GM19463 (cell line): ENCODE data around the gene UTP4.

Source experiments
- ATAC-seq: cut with Tn5 transposase; IDR thresholded peaks from one replicate; pipeline ENCODE4 v1.9.1; 2021; ENCODE audit warnings: mild to moderate bottlenecking, moderate library complexity; ENCODE audit not compliant: unreplicated experiment

The UTP4 gene

GRCh38 chr16:69169607-69170352, 37.3 kb downstream of the UTP4 start:
- no peak for ATAC-seq

GRCh38 chr16:69171325-69172084, 39.1 kb downstream of the UTP4 start:
- no peak for ATAC-seq

GRCh38 chr16:69176033-69176800, 43.8 kb downstream of the UTP4 start:
- no peak for ATAC-seq

- no peak for ATAC-seq
Measured at GRCh38 chr16:69179328-69180010, 47.0 kb downstream of the UTP4 start.

- ATAC-seq = no peak
Measured at GRCh38 chr16:69180011-69180338, 47.5 kb downstream of the UTP4 start.

- no peak for ATAC-seq
Measured at GRCh38 chr16:69182730-69183416, 50.4 kb downstream of the UTP4 start.

- peak; percentile 81 for ATAC-seq
Measured at GRCh38 chr16:69186642-69187445, 54.4 kb downstream of the UTP4 start, which contains the start of gene SNTB2. SNTB2 (plus strand) TSS chr16:69187164; CDS start chr16:69187167, 3 bp downstream.

- ATAC-seq = peak; percentile 20
Measured at GRCh38 chr16:69187446-69188235, 55.2 kb downstream of the UTP4 start.

GRCh38 chr16:69188236-69188549, 55.7 kb downstream of the UTP4 start:
- no peak for ATAC-seq

GRCh38 chr16:69188716-69189115, 56.3 kb downstream of the UTP4 start:
- ATAC-seq = no peak

GRCh38 chr16:69190046-69190588, 57.7 kb downstream of the UTP4 start:
- ATAC-seq = no peak

GRCh38 chr16:69190598-69190997, 58.1 kb downstream of the UTP4 start:
- ATAC-seq = no peak

GRCh38 chr16:69191136-69191535, 58.7 kb downstream of the UTP4 start:
- ATAC-seq = no peak

GRCh38 chr16:69193855-69194254, 61.4 kb downstream of the UTP4 start:
- ATAC-seq = no peak

GRCh38 chr16:69194488-69194887, 62.0 kb downstream of the UTP4 start:
- ATAC-seq = no peak

- ATAC-seq = no peak
Measured at GRCh38 chr16:69195369-69196029, 63.0 kb downstream of the UTP4 start.

- no peak for ATAC-seq
Measured at GRCh38 chr16:69197573-69197972, 65.1 kb downstream of the UTP4 start.

- ATAC-seq = no peak
Measured at GRCh38 chr16:69199382-69199781, 66.9 kb downstream of the UTP4 start.
